Tongue (tissue), 2 donors: ENCODE data around the gene FCMR. TPM values are rescaled to one million over a fixed set of nuclear protein-coding genes. Genes with fewer than 3 reads are reported as not detected.

Experiments
- DNase-seq: peaks from one replicate; pipeline ENCODE4 v3.0.0-alpha.2; 2015
- total RNA-seq: library from RNA; depleted of rRNA; stranded (reverse); fragments of >200 nt; gene quantifications from one replicate; pipeline ENCODE4 v1.2.3, GENCODE V29; 2014

The FCMR gene
- total RNA-seq, 1 donor from 2014 or later = 4.4 TPM

DNA sequence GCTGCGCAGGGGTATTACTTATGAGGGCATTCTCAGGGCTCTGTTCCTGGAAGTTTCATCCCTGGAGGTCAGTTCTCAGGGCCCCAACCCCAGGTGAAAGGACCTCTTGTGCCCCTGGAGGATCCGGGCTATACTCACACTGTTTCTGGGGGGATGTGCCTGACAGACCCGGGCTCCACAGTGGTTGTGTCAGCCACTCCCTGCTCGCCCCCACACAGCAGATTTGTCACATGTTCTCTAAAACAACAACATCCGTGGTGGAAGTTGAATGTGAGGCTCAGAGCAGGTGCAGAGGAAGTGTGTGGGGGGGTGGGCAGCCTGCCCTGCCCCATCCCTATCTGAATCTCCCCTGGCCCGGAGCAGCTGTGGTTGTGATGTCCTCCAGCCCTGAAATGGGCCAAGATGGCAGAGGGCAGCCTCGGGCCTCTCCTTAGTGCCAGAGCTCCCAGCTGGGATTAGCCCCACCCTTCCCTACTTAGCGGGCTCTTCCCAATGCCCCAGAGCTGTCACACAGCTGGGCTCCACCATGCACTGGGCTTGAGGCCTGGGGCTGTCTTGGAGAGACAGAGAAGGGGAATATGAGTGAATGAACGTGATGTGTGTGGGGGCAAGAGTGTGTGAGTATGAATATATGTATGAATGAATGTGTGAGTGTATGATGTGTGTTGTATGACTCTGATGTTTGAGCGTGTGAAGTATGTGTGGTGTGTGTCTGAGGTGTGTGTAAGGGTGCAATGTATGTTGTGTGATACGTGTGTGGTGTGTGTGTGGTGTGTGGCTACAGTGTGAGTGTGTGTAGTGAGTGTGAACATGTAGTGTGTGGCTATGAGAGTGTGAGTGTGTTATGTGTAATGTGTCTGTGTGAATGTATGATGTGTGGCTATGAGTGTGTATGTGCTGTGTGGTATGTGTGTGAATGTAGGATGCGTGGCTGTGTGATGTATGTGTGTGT is 1.5 kb upstream of the FCMR start:
- no peak for DNase-seq

- no peak for DNase-seq
These were observed 783 bp upstream of the FCMR start for GRCh38 chr1:206922524-206922923.

DNA sequence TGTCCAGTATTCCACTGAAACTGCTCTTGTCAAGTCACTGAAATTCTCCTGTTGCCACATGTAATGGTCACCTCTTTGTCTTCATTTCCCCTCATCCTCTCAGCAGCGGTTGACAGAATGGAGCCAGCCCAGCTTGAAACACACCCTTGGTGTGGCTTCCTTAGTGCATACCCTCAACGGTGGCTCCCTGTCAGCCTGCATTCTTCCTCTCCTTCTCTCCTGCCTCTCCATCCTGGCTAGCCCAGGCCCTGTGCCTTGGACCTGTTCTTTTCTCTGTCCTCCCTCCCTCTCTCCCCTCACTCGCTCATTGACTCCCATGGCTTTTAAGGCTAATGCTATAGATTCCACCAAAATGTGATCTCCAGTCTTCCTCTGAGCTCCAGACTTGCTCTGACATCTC is 3.7 kb downstream of the FCMR start:
- no peak for DNase-seq

DNA sequence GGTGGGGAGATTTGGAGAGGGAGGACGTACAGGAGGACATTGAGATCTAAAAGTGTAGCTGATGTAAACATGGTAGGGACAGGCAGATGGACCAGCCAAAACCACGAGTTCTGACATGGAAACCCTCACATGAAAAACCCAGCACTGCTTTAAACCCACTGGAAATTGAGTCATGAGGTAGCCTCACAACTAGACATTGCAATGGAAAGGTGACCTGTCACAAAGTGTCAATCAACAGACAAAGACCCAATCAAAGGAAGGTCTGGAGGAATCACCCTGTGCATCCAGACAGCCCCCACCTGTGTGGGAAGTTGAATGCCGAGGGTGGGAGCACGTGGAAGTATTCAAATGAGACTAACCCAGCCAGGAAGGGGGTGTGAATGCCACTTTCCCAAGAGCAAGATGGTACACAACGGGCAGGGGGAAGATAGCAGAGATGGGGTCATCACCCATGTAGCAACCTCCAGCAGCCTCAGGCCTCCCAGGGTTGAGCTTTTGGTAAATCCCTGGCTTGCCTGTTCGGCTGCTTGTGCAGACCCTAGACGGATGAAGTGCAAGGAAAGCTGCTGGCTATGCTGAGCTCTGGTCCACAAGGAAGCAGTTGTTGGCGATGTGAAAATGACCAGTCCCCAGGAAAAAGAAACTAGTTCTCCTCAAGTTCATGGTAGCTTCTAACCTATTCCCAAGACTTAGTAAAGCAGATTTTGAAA is 5.6 kb downstream of the FCMR start:
- DNase-seq = no peak

DNA sequence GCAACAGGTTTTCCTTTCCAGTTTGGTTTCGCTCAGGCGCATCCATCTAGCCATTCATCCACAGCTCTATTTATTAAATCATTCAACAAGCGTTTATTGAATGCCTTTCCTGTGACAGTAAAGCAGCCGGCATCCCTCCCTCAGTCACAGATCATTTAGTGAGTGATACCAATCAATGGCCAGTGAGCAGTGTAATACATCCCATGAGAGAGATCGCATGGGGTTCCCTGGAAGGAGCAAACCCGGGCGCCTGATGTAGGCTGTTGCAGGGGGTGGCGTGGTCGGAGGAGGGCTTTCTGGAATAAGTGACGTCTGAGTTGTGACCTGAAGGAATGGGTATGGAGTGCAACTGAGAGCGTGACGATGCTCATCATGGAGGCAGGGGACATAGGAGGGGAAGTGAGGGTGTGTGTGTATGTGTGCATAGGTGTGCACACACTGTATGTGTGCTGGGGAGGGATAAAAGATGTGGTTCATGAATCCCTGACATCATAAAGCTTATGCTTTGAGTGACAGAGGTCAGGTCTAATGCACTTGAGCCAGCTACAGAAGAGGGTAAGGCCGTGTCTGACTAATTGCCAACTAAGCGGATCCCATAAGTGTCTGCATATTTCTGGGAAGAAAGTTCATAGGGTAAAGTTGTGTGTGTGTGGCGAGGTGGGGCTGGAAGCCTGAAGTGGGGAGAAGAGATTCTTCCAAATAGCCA is 6.6 kb downstream of the FCMR start:
- DNase-seq = no peak

GRCh38 chr1:206913766-206914537 is 7.8 kb downstream of the FCMR start:
- DNase-seq = no peak

DNA sequence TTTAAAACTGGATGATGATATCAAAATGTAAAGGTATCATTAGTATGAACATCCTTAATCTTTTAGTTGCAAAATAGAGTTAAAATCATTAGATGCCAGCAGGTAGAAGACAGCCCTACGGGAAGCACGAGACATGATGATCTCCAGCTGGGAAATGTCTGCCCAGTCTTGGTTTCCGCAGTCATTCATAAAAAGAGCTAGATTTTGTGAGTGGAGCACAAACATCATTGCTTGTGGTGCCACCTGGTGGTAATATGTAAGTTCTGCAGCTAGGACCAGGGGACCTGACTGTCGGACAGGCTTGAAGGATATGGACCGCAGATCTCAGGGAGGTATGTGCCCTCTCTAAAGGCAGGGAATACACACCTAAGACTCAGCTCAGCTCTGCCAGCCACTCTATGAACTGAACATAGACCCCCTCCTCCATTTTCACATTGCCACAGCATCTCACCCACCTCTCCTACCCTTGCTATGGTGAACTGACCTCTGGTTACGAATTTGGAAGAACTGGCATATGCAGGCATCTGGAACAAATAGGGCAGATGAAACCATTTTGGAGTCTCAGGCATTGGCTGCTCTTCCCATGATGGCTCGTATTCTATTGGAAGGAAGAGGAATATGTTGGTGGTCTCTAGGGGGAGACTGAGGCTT is 9.2 kb downstream of the FCMR start:
- peak; percentile 92 for DNase-seq

GRCh38 chr1:206911064-206911663 is 10.6 kb downstream of the FCMR start:
- peak; percentile 72 for DNase-seq

DNA sequence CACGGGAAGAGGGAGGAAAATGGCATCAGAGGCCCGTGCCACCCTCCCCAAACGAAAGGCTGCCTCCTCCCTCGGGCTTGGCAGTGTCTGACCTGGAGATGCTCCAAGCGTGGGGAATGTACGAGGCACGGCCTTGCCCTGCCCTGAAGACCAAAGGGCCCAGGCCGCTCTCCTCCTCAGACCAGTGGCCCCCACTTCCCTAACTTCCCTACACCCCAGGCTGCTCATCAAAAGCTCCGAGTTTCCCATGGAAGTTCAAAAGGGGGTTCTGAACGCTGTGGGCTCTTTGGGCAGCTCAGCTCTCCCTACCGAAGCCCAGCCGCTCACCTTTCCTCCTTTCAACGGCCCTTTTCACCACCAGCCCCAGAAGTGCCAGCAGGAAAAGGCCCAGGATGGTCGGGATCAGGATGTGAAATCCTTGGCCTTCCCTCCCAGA is 11.8 kb downstream of the FCMR start:
- no peak for DNase-seq

- peak; percentile 77 for DNase-seq
These were observed 12.4 kb downstream of the FCMR start for GRCh38 chr1:206909161-206909882.

- no peak for DNase-seq
These were observed 13.7 kb downstream of the FCMR start for GRCh38 chr1:206908038-206908437.

GRCh38 chr1:206907304-206907991 is 14.3 kb downstream of the FCMR start:
- DNase-seq = no peak

DNA sequence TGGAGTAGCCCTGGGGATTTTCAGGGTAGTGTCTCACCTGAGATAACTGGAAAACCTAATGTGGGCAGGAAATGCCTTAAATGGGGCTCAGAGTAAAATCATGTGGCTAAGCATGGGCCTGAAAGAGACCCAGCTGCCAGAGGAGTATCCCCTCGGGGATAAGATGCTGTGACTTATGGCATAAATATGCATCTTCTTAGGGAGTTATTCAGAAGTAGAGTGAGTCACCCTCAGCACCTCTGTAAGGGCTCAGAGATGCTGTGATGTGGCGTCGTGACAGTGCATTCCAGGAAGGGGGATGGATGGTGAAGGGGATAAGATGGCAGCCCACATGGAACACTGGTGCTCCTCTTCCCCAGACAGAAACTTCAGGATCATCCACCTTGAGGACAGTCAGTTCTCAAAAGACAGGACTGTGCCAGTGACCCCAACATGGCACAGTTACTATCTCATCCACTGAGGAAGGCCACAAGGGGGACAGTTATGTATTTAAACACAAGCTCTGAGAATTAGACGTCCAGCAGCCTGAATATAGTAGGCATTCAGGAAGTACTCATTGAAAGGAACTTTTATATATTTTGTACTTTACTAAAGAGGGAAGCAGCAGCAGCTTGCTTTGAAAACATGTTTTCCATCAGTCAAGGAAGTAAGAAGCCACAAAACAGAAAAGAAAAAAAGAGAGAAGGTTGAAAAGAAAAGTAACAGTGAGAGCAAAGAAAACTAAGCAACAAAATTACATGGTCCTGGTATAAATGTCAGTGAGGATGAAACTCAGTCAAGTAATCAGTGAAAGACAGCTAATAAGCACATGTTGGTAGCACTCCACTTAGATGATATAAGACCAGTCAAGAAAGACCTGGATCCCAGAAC is 16.2 kb downstream of the FCMR start:
- DNase-seq = no peak

DNA sequence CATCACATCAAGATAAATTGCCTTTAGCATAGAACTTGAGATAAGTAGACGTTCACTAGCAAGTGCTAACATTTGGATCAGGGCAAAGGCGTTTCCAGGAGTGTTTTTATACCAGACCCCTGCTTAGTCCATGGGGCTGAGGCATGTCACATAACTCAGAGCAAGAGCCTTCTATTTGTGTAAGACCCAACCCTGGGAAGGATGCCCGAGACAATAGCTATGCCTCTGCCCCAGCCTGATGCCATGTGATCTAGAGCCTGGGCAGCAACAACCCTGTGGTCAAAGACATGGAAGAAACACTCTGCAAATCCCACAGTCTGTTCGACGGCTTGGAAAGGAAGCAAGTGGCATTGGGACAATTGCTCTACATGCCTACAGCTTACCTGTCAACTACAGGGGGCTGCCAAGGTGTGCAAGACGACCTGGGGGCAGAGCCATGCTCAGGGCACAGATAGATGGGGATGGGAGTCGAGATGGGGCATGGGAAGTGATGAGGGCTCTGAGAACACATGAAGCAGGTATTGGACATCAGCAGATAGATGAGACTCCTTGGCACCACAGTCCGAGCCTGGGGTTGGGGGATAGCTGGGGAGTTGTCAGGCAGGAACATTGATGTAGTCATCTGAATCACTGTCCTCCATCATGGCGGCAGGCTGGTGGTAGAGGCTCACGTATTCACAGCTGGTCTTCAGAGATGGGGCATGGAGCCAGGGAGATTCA is 17.2 kb downstream of the FCMR start:
- DNase-seq = no peak

- DNase-seq = no peak
These were observed 18.1 kb downstream of the FCMR start for GRCh38 chr1:206903687-206904086.

DNA sequence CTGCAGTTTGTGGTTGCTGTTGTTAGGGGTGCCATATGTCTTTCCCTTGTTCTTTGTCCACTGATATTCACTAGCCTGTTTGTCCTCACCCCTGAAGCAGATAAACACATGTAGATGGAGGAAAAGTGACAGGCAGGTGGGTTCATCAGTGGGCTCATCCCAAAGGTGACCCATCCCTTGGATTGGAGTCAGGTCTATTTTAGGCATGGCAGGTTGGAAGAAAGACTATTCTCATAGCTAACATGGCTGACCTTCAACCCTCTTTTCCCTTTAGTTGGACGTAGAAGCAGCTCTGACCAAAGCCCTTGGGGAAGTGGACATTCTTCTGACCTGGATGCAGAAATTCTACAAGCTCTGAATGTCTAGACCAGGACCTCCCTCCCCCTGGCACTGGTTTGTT is 19.0 kb downstream of the FCMR start:
- no peak for DNase-seq

- DNase-seq = no peak
These were observed 19.8 kb downstream of the FCMR start for GRCh38 chr1:206901944-206902343.

GRCh38 chr1:206900149-206900548 is 21.6 kb downstream of the FCMR start:
- no peak for DNase-seq
